D341Med (cell line): Measurements from ENCODE around the gene IGFBP6.
"Not testable (repeated sequence)": the region's sequence is repeated elsewhere in the genome, so short reads cannot be mapped to it uniquely, and the experiment has no call there.

Experiments
- DNase-seq: peaks from one replicate; pipeline ENCODE4 v3.0.0; 2012; ENCODE audit warnings: low spot score

IGFBP6 gene

GRCh38 chr12:53096759-53097158, 708 bp upstream of the IGFBP6 start:
- no peak for DNase-seq

DNA sequence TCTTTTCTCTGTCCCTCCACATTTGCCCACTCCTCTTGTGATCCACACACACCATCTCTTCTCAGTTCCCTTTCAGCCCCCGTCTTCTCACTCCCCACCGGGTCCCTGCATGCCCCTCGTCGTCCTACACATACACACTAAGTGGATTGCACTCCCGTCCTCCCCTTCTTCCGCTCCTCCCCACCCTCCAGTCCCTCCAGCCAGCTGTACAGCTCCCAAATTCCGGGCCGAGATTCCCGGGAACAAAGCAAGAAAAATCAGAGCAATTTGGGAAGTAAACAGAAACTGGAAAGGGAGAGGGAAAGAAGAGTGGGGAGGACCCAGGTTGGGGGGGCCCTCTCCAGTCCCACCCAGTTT, 282 bp upstream of the IGFBP6 start:
- no peak for DNase-seq

DNA sequence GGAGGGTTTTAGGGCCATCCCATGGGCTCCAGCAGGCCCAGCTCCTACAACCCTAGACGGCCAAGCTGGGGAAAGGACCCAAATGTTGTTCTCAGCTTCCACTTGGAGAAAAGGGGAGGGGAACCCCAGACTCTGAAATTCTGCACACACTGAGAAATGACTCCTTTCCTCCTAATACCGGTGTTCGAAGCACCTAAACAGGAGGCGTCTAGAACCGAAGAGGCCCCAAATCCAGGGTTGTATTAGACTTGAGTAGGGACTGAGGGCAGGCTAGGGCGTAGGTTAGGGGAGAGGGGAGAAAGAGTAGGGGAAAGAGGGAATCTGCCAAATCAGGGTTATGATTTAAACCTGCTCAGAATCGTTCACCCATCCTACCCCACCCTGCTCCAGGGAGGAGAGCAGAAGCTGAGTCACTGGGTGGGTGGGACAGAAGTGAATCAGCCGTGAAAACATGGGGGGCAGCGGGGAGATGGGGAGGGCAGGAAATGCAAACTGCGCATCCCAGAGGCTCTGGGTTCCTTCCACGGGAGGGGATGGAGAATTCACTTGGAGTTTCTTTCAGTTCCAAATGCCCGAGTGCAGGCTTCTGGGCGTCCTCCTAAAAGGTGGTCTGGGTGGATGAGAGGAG, 1.0 kb downstream of the IGFBP6 start:
- DNase-seq: no peak

DNA sequence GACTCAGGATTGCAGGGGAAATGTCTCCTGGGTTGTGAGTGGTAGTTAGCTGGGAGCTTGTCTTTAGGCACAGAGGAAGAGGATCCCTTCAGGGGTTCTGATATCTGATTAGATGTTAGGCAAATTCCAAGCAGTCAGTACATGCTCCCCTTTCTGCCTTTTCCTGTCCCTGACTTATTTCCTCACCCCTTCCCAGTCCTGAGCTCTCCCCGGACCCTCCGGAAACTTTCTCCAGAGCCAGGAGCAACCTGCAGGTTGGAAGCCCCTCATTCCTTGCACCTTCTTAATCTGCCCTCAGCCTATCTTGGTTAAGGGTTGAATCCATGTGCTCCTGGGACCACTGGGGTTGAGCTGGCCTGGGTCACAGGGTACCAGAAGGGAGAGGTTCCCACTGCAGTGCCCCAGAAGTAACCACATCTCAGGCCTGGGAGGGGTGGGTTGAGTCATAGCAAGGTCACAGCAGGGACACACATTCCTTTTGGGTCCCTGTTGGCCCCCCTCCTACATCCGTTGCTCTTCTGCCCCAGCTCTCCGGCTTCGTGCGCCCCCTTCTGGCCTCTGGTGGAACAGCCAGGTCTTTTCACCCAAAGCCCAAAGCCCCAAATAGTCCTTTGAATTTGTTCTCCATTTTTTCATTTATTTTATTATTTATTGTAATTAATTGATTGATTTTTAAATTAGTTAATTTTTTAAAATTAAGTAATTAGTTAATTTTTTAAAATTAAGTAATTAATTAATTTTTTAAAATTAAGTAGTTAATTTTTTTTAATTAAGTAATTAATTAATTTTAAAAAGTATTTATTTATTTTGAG, 1.8 kb downstream of the IGFBP6 start:
- DNase-seq: peak; percentile 87

- no peak for DNase-seq
Observed at GRCh38 chr12:53100466-53101151, 3.1 kb downstream of the IGFBP6 start.

GRCh38 chr12:53101266-53101665, 3.8 kb downstream of the IGFBP6 start:
- DNase-seq: no peak

- peak; percentile 26 for DNase-seq
Observed at GRCh38 chr12:53101931-53102781, 4.7 kb downstream of the IGFBP6 start.

GRCh38 chr12:53102883-53103807, 5.7 kb downstream of the IGFBP6 start, which contains the start of gene SOAT2:
Gene SOAT2, plus strand, starts transcription at chr12:53103486. Its CDS starts 92 bp downstream, at chr12:53103578.
- DNase-seq: no peak

- no peak for DNase-seq
Observed at GRCh38 chr12:53103860-53104305, 6.4 kb downstream of the IGFBP6 start.

GRCh38 chr12:53105256-53105655, 7.8 kb downstream of the IGFBP6 start:
- no peak for DNase-seq

GRCh38 chr12:53105712-53106439, 8.4 kb downstream of the IGFBP6 start:
- DNase-seq: no peak

DNA sequence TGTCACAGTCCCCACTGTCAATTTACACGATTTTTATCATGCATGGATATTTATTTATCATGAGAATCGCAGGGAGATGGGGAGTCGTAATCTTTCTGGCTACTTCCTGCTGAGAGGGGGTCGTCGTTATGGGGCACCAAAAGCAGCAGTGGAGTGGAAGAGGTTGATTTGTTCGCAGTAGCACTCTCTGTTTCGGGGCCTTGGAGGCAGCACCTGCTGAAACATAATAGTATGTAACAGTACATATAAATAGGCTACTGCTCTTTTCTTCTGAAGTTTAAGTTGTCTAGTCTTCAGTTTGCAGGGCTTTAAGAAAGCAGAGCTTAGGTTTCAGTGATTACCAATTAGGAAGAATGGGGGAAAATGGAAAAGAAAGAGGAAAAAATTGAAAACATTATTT, 9.7 kb downstream of the IGFBP6 start:
- DNase-seq: no peak

GRCh38 chr12:53112431-53112830, 15.0 kb downstream of the IGFBP6 start:
- DNase-seq: not testable (repeated sequence)

- no peak for DNase-seq
Observed at GRCh38 chr12:53113136-53113705, 15.8 kb downstream of the IGFBP6 start.

- DNase-seq: no peak
Observed at GRCh38 chr12:53113951-53114350, 16.5 kb downstream of the IGFBP6 start.

DNA sequence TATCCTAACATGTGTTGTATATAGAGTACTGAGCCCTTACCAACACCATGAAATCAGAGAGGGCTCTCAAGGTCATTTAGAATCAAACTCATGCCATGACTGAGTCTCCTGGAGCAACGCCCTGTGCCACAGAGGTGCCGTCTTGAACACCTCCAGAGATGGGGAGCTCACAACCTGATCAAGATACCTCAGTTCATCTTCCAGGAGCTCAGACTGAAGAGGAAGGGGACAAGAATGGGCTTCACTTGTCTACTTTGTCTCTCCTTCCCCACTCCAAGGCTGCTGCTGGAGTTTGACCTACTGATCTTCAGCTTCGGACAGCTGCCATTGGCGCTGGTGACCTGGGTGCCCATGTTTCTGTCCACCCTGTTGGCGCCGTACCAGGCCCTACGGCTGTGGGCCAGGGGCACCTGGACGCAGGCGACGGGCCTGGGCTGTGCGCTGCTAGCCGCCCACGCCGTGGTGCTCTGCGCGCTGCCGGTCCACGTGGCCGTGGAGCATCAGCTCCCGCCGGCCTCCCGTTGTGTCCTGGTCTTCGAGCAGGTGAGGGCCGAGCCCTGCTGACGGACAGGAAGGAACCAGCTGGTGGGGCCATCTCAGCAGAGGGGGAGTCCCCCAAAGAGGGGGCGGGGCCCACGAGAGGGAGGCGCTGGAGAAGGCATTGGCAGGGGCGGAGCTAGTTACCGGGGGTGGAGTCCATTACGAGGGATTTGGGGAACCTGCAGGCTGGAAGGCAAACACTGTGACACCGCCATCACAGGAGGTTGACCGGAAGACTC, 17.8 kb downstream of the IGFBP6 start:
- DNase-seq: no peak

DNA sequence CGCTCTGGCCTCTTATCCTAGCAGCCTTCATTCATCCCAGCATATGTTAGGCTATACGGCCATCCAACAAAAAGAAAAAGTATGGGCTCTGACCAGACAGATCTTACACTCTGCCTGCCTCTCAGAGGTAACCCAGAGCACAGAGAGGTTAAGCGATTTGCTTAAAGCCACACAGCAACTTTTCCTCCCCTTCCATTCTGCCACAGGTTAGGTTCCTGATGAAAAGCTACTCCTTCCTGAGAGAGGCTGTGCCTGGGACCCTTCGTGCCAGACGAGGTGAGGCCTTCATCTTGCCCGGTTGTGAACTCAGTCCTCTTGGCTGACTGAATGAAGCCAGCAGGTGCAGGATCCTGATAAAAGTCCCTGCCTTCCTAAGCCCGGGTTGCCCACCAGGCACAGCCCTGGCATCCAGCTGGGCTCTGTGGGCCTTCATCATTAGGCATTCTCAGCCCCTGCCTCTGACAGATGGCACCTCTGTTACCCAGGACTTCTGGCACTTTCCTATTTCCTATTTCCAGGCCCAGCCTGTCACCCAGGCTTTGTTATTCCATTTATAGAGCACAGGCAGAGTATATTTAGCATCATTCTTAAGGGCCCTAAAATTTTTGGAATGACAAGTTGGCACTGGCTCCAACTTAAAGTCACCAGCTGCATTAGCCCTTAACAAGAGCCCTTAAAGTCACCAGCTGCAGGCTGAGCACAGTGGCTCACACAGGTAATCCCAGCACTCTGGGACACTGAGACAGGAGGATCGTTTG, 18.6 kb downstream of the IGFBP6 start:
- no peak for DNase-seq

DNA sequence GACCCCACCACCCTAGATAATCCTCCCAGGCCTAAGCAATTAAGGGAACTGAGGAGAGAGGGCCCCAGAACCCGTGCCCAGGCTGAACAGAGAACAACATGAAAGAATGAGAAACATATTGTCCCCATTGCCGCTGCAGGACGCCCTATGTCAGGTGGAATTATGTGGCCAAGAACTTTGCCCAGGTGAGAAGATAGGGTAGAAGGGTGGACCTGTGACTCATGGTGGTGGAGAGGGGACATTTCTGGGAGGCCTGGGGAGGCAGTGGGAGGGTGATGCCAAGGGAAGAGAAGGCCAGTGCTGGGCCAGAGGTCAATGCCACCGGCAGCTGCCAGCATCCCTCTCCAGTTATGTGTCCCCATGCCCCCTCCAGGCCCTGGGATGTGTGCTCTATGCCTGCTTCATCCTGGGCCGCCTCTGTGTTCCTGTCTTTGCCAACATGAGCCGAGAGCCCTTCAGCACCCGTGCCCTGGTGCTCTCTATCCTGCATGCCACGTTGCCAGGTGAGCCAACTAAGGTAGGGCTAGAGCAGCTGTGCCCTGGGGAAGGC, 21.4 kb downstream of the IGFBP6 start:
- no peak for DNase-seq
